ENCODE measurements around the gene ACVR2B. TPM values are rescaled to one million over a fixed set of nuclear protein-coding genes. Genes with fewer than 3 reads are reported as not detected.

The ACVR2B gene
- total and polyA plus RNA-seq, 2 of the 13 experiments (the other 11 are each of a cell fraction or from before 2014, with no cell fraction given), result 10.0 to 12.7 TPM

DNA sequence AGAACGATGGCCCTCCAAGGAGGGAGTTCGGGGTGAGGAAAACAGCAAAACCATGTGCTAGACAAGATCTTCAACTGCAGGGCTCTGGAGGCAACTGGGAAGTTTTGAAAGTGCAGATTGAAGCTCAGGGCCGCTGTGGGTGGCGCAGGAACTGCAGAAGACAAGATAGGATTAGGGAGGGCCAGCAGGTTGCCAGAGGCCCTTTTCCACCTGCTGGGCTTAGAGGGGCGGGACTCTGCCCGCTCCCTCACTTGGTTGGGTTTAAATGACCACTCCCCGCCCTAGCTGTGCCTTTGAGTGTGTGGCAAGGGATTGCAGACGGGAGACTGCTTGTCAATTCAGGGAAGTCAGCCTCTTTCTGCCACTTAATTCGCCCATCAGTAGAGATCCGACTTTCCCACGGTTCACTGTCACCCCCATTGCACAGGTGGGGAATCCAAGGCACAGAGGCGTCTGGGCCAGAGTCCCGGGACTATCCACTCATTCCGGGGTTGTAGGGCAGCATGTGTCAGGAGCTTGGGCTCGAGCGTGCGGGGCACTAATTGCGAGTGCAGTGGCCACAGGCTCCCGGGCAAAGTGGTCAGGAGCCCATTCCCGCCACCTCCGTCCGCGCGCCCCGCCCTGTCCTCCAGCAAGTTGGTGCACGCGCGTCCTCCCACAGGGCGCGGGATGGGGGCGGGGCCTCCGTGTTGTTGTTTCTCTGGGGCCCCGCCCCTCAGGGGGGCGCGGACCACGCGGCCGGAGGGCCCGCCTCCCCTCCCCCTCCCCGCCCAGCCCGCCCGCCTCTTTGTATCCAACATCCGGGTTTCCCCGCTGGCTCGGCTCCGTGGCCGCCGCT, at the start of gene ACVR2B (continued):
- TF ChIP-seq, protein P1, sequence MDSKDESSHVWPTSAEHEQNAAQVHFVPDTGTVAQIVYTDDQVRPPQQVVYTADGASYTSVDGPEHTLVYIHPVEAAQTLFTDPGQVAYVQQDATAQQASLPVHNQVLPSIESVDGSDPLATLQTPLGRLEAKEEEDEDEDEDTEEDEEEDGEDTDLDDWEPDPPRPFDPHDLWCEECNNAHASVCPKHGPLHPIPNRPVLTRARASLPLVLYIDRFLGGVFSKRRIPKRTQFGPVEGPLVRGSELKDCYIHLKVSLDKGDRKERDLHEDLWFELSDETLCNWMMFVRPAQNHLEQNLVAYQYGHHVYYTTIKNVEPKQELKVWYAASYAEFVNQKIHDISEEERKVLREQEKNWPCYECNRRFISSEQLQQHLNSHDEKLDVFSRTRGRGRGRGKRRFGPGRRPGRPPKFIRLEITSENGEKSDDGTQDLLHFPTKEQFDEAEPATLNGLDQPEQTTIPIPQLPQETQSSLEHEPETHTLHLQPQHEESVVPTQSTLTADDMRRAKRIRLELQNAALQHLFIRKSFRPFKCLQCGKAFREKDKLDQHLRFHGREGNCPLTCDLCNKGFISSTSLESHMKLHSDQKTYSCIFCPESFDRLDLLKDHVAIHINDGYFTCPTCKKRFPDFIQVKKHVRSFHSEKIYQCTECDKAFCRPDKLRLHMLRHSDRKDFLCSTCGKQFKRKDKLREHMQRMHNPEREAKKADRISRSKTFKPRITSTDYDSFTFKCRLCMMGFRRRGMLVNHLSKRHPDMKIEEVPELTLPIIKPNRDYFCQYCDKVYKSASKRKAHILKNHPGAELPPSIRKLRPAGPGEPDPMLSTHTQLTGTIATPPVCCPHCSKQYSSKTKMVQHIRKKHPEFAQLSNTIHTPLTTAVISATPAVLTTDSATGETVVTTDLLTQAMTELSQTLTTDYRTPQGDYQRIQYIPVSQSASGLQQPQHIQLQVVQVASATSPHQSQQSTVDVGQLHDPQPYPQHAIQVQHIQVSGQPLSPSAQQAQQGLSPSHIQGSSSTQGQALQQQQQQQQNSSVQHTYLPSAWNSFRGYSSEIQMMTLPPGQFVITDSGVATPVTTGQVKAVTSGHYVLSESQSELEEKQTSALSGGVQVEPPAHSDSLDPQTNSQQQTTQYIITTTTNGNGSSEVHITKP (CRISPR knock-in tag; IDR thresholded peaks at IDR 0.05; ENCODE audit: low read depth), result peak; percentile 45; the same call in 1 of the 2 replicates
- TF ChIP-seq, protein P2, sequence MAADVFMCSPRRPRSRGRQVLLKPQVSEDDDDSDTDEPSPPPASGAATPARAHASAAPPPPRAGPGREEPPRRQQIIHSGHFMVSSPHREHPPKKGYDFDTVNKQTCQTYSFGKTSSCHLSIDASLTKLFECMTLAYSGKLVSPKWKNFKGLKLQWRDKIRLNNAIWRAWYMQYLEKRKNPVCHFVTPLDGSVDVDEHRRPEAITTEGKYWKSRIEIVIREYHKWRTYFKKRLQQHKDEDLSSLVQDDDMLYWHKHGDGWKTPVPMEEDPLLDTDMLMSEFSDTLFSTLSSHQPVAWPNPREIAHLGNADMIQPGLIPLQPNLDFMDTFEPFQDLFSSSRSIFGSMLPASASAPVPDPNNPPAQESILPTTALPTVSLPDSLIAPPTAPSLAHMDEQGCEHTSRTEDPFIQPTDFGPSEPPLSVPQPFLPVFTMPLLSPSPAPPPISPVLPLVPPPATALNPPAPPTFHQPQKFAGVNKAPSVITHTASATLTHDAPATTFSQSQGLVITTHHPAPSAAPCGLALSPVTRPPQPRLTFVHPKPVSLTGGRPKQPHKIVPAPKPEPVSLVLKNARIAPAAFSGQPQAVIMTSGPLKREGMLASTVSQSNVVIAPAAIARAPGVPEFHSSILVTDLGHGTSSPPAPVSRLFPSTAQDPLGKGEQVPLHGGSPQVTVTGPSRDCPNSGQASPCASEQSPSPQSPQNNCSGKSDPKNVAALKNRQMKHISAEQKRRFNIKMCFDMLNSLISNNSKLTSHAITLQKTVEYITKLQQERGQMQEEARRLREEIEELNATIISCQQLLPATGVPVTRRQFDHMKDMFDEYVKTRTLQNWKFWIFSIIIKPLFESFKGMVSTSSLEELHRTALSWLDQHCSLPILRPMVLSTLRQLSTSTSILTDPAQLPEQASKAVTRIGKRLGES (CRISPR knock-in tag; IDR thresholded peaks at IDR 0.05; ENCODE audit: borderline replicate concordance), result no peak
- TF ChIP-seq ZMYM2 (CRISPR knock-in tag; IDR thresholded peaks at IDR 0.05) (peak; percentile 58; the same call in 1 of the 2 replicates), ZMYM4 (CRISPR knock-in tag; IDR thresholded peaks at IDR 0.05) (0 out of 2 replicates have a peak, but pooled peaks have one; percentile 34), SALL1 (CRISPR knock-in tag; IDR thresholded peaks at IDR 0.05) (peak; percentile 43; the same call in 1 of the 2 replicates), SP4 (CRISPR knock-in tag; IDR thresholded peaks at IDR 0.05) (peak; percentile 77; the same call in 1 of the 2 replicates), SP5 (CRISPR knock-in tag; IDR thresholded peaks at IDR 0.05; ENCODE audit: borderline replicate concordance, low read depth) (peak; percentile 49; the same call in 1 of the 2 replicates), ZNF33B (CRISPR knock-in tag; IDR thresholded peaks at IDR 0.05) (0 out of 2 replicates have a peak, but pooled peaks have one; percentile 30), BORCS8-MEF2B (CRISPR knock-in tag; IDR thresholded peaks at IDR 0.05) (0 out of 2 replicates have a peak, but pooled peaks have one; percentile 33), ZMYM3 (CRISPR knock-in tag; IDR thresholded peaks at IDR 0.05) (peak; percentile 51; the same call in 1 of the 2 replicates), MAZ (IDR thresholded peaks at IDR 0.05; ENCODE audit: borderline replicate concordance, low read depth, low read length) (no peak), MAZ (CRISPR knock-in tag; IDR thresholded peaks at IDR 0.05; ENCODE audit: low read depth) (0 out of 2 replicates have a peak, but pooled peaks have one; percentile 19), YEATS4 (CRISPR knock-in tag; IDR thresholded peaks at IDR 0.05; ENCODE audit: borderline replicate concordance) (0 out of 2 replicates have a peak, but pooled peaks have one; percentile 24), SIN3A (IDR thresholded peaks at IDR 0.05; ENCODE audit: borderline replicate concordance, low read depth, low read length) (peak; percentile 62; the same call in 1 of the 2 replicates), ZNF205 (CRISPR knock-in tag; IDR thresholded peaks at IDR 0.05) (peak; percentile 39; the same call in 1 of the 2 replicates)
- TF ChIP-seq, protein P3, sequence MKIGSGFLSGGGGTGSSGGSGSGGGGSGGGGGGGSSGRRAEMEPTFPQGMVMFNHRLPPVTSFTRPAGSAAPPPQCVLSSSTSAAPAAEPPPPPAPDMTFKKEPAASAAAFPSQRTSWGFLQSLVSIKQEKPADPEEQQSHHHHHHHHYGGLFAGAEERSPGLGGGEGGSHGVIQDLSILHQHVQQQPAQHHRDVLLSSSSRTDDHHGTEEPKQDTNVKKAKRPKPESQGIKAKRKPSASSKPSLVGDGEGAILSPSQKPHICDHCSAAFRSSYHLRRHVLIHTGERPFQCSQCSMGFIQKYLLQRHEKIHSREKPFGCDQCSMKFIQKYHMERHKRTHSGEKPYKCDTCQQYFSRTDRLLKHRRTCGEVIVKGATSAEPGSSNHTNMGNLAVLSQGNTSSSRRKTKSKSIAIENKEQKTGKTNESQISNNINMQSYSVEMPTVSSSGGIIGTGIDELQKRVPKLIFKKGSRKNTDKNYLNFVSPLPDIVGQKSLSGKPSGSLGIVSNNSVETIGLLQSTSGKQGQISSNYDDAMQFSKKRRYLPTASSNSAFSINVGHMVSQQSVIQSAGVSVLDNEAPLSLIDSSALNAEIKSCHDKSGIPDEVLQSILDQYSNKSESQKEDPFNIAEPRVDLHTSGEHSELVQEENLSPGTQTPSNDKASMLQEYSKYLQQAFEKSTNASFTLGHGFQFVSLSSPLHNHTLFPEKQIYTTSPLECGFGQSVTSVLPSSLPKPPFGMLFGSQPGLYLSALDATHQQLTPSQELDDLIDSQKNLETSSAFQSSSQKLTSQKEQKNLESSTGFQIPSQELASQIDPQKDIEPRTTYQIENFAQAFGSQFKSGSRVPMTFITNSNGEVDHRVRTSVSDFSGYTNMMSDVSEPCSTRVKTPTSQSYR (CRISPR knock-in tag; IDR thresholded peaks at IDR 0.05; ENCODE audit: borderline replicate concordance), result peak; percentile 63; the same call in 1 of the 2 replicates
- TF ChIP-seq, protein P4, sequence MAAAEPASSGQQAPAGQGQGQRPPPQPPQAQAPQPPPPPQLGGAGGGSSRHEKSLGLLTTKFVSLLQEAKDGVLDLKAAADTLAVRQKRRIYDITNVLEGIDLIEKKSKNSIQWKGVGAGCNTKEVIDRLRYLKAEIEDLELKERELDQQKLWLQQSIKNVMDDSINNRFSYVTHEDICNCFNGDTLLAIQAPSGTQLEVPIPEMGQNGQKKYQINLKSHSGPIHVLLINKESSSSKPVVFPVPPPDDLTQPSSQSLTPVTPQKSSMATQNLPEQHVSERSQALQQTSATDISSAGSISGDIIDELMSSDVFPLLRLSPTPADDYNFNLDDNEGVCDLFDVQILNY (CRISPR knock-in tag; conservative IDR thresholded peaks at IDR 0.05), result peak; percentile 49; the same call in 1 of the 2 replicates

Data from HepG2 (cell line).